Mucosa of rectum (tissue), 2 donors: Measurements from ENCODE around the gene SNORC.

Experiments used
- H3K27ac ChIP-seq, 2 donors: one replicate each; pipeline ENCODE4 v1.7.0; 2013; ENCODE audit warnings: inconsistent platforms in 2 of 2, low read depth in 2 of 2, low read length in 2 of 2
- H3K27me3 ChIP-seq, 2 donors: one replicate each; pipeline ENCODE4 v1.7.0; 2013; ENCODE audit warnings: low read length in 2 of 2; ENCODE audit not compliant: control insufficient read depth in 2 of 2, insufficient read depth in 2 of 2
- H3K36me3 ChIP-seq, 2 donors: one replicate each; pipeline ENCODE4 v1.7.0; 2013; ENCODE audit warnings: low read length in 2 of 2; ENCODE audit not compliant: control insufficient read depth in 2 of 2, insufficient read depth in 2 of 2
- H3K4me1 ChIP-seq, 2 donors: one replicate each; pipeline ENCODE4 v1.7.0; 2013; ENCODE audit warnings: low read length in 2 of 2, mild to moderate bottlenecking in 1 of 2; ENCODE audit not compliant: control insufficient read depth in 2 of 2, insufficient read depth in 2 of 2
- H3K4me3 ChIP-seq, 2 donors: one replicate each; pipeline ENCODE4 v1.7.0; 2013; ENCODE audit warnings: low read length in 2 of 2
- H3K9ac ChIP-seq, 2 donors: one replicate each; pipeline ENCODE4 v1.7.0; 2013; ENCODE audit warnings: low read length in 2 of 2, low read depth in 1 of 2, mild to moderate bottlenecking in 1 of 2
- H3K9me3 ChIP-seq, 2 donors: one replicate each; pipeline ENCODE4 v1.7.0; 2013; ENCODE audit warnings: low read length in 2 of 2; ENCODE audit not compliant: control insufficient read depth in 2 of 2
- donor health status: healthy.
- donor health status: Normal muscosa, but diverticular disease.

The SNORC gene

GRCh38 chr2:232894746-232895145 lies 24.7 kb downstream of the SNORC start:
- Histone ChIP-seq H3K27me3 (no peaks in the 10 kb centered on the region), H3K9ac (no peak overlapping the region), H3K4me3 (no peak overlapping the region), H3K4me1 (no peaks in the 10 kb centered on the region), H3K9me3 (no peaks in the 10 kb centered on the region), H3K27ac (no peak overlapping the region), H3K36me3 (peaks cover 14 to 18% of the 10 kb centered on the region in 2 donors)

GRCh38 chr2:232896111-232896510 lies 26.0 kb downstream of the SNORC start:
- H3K36me3 ChIP-seq: peaks cover 12 to 14% of the 10 kb centered on the region in 2 donors
- no peaks in the 10 kb centered on the region for H3K9me3 ChIP-seq
- H3K4me3 ChIP-seq: no peak overlapping the region
- H3K27me3 ChIP-seq: no peaks in the 10 kb centered on the region
- no peak overlapping the region for H3K27ac ChIP-seq
- no peak overlapping the region for H3K9ac ChIP-seq
- no peaks in the 10 kb centered on the region for H3K4me1 ChIP-seq

GRCh38 chr2:232896720-232897597 lies 26.9 kb downstream of the SNORC start:
- H3K4me3 ChIP-seq: no peak overlapping the region
- H3K9me3 ChIP-seq: no peaks in the 10 kb centered on the region
- peaks cover 10 to 14% of the 10 kb centered on the region in 2 donors for H3K36me3 ChIP-seq
- no peaks in the 10 kb centered on the region for H3K27me3 ChIP-seq
- no peak overlapping the region for H3K27ac ChIP-seq
- no peak overlapping the region for H3K9ac ChIP-seq
- H3K4me1 ChIP-seq: no peaks in the 10 kb centered on the region

- H3K27me3 ChIP-seq: no peaks in the 10 kb centered on the region
These were observed 27.7 kb downstream of the SNORC start for GRCh38 chr2:232897598-232898408.

GRCh38 chr2:232898592-232899543 lies 28.8 kb downstream of the SNORC start:
- no peak overlapping the region for H3K9ac ChIP-seq
- no peak overlapping the region for H3K27ac ChIP-seq
- H3K9me3 ChIP-seq: no peaks in the 10 kb centered on the region
- peaks cover 3 to 7% of the 10 kb centered on the region in 2 donors for H3K36me3 ChIP-seq
- H3K27me3 ChIP-seq: no peaks in the 10 kb centered on the region
- H3K4me1 ChIP-seq: no peaks in the 10 kb centered on the region
- H3K4me3 ChIP-seq: no peak overlapping the region

More at GRCh38 chr2:232897598-232898408, 27.7 kb downstream of the SNORC start:
- Histone ChIP-seq H3K9me3 (no peaks in the 10 kb centered on the region), H3K9ac (no peak overlapping the region), H3K4me3 (no peak overlapping the region), H3K27ac (no peak overlapping the region), H3K36me3 (peaks cover 6 to 7% of the 10 kb centered on the region in 2 donors), H3K4me1 (no peaks in the 10 kb centered on the region)

- Histone ChIP-seq H3K27me3 (no peaks in the 10 kb centered on the region), H3K27ac (no peak overlapping the region), H3K9me3 (no peaks in the 10 kb centered on the region), H3K4me1 (no peaks in the 10 kb centered on the region), H3K4me3 (no peak overlapping the region), H3K9ac (no peak overlapping the region), H3K36me3 (peaks cover 0 to 7% of the 10 kb centered on the region in 2 donors)
These were observed 31.0 kb downstream of the SNORC start for GRCh38 chr2:232900811-232901735.

- no peaks in the 10 kb centered on the region for H3K9me3 ChIP-seq
- peaks cover 0 to 7% of the 10 kb centered on the region in 2 donors for H3K36me3 ChIP-seq
- H3K27ac ChIP-seq: no peak overlapping the region
- H3K4me1 ChIP-seq: no peaks in the 10 kb centered on the region
- H3K4me3 ChIP-seq: no peak overlapping the region
- H3K9ac ChIP-seq: no peak overlapping the region
- no peaks in the 10 kb centered on the region for H3K27me3 ChIP-seq
These were observed 31.9 kb downstream of the SNORC start for GRCh38 chr2:232901736-232902578.

- H3K9ac ChIP-seq: no peak overlapping the region
- no peak overlapping the region for H3K4me3 ChIP-seq
- no peak overlapping the region for H3K27ac ChIP-seq
- H3K4me1 ChIP-seq: no peaks in the 10 kb centered on the region
- H3K27me3 ChIP-seq: no peaks in the 10 kb centered on the region
- H3K9me3 ChIP-seq: no peaks in the 10 kb centered on the region
- H3K36me3 ChIP-seq: peaks cover 0 to 2% of the 10 kb centered on the region in 2 donors
These were observed 33.9 kb downstream of the SNORC start for GRCh38 chr2:232903989-232904388.
